T-helper 1 cell (primary cell): ENCODE results near the gene IWS1.
"Not testable (repeated sequence)": the region's sequence is repeated elsewhere in the genome, so short reads cannot be mapped to it uniquely, and the experiment has no call there.

ENCODE experiments used
- DNase-seq, 5 donors: peaks; one replicate each; pipeline ENCODE4 v3.0.0-alpha.2; 2012 to 2020

The IWS1 gene

GRCh38 chr2:127453392-127454171 lies 72.7 kb downstream of the IWS1 start:
- DNase-seq = no peak

DNA sequence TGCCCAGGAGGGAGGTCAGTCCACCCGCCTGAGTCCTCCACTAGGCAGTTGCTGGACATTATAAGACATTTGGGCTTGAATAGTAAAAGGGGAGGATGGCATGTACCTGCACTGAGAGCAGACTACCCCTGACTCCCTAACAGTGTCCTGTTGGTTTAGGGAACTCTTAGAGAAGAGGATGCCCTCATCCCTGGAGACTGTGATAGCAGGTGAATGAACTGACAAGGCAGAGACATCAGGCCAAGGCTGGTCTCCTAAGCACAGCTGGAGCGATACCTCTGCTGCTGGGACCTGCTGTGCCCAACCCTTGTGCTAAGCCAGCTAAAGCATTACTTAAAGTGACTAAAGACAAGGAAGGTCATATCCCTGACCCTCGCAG lies 73.3 kb downstream of the IWS1 start:
- no peak for DNase-seq

DNA sequence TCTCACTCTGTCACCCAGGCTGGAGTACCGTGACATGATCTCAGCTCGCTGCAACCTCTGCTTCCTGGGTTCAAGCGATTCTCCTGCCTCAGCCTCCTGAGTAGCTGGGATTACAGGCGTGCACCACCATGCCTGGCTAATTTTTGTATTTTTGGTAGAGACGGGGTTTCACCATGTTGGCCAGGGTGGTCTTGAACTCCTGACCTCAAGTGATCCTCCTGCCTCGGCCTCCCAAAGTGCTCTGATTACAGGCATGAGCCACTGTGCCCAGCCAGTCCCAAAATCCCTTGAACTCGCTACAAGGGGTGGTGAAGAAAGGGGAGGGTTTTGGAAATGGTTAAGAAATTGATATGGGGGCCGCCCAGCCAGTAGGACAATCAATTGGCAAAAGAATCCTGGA lies 73.9 kb downstream of the IWS1 start:
- DNase-seq = not testable (repeated sequence)

GRCh38 chr2:127451981-127452380 lies 74.3 kb downstream of the IWS1 start:
- DNase-seq = no peak

- no peak for DNase-seq
Observed at GRCh38 chr2:127449898-127450297, 76.4 kb downstream of the IWS1 start.

DNA sequence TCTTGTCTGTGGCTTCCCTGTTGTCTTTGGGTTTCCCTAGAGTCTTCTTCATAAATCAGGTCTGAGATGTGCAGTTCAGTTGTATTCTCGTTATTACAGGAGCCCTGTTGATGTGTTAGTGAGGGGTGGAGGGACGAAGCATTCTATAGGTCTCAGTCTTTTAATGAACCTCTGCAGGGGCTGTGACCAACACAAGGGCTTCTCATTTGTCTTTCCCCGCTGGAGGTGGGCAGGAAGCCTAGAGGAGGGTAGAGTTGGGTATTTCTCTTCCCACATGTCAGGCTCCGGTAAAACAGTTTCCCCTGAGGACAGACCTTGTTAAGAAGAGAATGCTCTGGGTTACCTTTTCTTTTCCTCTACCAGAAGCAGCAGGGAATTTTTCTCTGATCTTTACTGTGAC lies 76.9 kb downstream of the IWS1 start:
- no peak for DNase-seq

GRCh38 chr2:127448526-127448925 lies 77.8 kb downstream of the IWS1 start:
- DNase-seq = no peak

GRCh38 chr2:127439343-127439742 lies 86.9 kb downstream of the IWS1 start:
- no peak for DNase-seq

GRCh38 chr2:127437781-127438726 lies 88.2 kb downstream of the IWS1 start:
- DNase-seq = no peak

DNA sequence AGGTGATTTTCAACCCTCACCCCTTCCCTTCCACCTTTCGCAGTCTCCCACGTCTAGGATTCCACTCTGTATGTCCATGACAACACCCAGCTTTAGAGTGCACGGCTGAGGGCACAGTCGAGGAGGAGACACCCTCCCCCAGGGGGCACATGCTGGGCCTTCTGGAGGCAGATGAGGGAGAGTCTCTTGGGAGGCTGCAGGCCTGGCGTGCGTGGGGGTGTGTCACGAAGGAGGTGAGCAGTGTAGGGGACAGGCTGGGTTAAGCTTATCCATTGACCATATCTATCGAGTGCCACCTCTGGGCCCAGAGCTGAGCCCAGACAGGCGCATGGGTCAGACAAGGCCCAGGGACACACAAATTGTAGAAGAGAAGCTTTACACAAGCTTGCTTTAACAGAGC lies 89.2 kb downstream of the IWS1 start:
- DNase-seq = no peak

DNA sequence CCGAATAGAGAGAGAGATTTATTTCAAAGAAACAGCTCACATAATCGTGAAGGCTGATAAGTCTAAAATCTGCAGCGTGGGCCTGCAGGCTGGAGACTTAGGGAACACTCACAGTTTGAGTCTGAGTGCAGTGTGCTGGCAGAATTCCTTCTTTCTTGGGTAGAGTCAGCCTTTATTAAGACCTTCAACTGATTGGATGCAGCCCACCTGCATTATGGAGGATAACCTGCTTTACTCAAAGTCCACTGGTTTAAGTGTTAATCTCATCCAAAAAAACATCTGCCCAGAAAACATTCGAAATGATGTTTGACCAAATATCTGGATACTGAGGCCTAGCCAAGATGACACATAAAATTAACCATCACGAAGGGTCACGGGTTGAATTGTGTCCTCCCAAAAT lies 91.8 kb downstream of the IWS1 start:
- DNase-seq = no peak

GRCh38 chr2:127431408-127432023 lies 94.8 kb downstream of the IWS1 start:
- no peak for DNase-seq
